ENCODE data around the gene SERPIND1.
"Not testable (repeated sequence)": the region's sequence is repeated elsewhere in the genome, so short reads cannot be mapped to it uniquely, and the experiment has no call there.

Gene SERPIND1, protein sequence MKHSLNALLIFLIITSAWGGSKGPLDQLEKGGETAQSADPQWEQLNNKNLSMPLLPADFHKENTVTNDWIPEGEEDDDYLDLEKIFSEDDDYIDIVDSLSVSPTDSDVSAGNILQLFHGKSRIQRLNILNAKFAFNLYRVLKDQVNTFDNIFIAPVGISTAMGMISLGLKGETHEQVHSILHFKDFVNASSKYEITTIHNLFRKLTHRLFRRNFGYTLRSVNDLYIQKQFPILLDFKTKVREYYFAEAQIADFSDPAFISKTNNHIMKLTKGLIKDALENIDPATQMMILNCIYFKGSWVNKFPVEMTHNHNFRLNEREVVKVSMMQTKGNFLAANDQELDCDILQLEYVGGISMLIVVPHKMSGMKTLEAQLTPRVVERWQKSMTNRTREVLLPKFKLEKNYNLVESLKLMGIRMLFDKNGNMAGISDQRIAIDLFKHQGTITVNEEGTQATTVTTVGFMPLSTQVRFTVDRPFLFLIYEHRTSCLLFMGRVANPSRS

DNA sequence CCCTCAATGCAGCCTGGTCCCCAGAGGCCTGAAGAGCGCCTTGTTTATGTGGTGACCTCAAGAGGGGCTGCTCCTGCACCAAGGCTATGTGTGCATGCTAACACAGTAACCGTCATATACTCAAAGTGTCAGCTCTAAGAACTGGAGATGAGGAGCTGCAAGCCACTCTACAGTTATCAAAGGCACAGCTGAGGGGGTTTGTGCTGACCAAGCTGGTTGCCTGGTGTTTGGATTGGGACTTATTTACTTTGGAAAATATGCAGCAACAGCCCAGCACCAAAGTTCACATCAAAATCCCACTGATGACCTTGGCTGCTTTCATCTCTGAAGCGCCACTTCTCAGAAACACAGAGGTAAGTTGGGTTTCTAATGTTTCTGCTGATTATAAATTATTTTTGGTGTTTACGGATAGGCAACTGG lies at the start of gene SERPIND1:
Gene SERPIND1 (plus strand): TSS at position 321 of the 420 bp plus-strand sequence. CDS start 5,200 bp downstream, outside the sequence.
- no peak for ATAC-seq

DNA sequence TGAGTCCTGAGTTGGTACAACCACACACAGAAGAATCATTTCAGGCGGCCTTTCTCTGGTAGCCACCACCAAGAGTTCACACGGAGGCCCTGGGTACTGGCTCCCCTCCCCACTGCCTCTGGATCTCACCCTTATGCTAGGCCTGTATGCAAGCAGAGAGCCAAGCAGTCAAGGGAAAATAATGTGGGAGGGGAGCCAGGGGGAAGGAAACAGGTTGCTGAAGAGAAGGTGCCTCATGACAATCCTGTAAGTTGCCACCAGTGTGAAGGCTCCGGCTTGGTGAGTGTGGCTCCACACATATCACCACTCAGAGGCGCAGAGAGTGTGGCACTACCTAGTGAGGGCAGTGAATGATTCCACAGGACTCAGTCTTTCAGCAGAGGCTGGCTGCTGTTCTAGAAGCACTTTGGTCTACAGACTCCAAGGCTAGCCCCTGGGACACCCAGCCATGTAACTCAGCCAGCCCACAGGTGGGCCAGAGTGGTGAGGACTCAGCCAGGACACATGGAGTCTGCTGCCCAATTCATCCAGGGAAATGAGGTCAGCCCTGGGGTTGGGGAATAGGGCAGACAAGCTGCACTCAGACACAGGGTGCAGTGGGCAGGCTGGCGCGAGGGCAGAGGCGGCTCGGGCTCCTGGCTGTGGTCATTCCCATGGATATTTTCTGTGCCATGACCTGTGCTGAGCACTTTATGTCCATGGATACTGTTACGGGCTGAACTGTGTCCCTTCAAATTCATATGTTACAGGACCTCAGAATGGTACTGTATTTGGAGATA lies 49.0 kb upstream of the SERPIND1 start:
- ATAC-seq: no peak

DNA sequence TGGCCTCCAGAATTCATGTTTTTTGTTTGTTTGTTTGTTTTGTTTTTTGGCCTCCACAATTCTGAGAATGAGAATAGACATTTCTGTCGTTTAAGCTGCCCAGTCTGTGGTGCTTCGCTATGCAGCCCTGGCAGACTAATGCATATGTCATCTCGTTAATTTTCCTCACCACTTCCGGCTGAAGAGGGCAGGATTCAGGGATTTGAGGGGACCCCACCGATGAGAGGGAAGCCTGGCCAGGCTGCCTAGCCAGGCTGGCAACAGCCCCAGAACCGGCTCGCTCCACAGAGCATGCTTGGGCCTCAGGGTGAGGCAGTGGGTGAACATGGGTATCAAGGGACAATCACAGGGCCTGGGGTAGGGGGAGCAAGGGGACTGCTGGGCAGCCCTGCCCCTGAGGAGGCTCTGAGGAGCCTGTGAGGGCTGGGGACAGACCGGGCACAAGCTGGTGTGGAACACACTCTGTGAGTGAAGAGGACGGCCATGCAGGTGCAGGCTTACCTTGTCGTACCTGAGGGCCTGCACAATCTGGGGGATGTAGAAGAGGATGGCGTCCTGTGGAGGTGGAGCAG lies 47.8 kb upstream of the SERPIND1 start:
- ATAC-seq: no peak

DNA sequence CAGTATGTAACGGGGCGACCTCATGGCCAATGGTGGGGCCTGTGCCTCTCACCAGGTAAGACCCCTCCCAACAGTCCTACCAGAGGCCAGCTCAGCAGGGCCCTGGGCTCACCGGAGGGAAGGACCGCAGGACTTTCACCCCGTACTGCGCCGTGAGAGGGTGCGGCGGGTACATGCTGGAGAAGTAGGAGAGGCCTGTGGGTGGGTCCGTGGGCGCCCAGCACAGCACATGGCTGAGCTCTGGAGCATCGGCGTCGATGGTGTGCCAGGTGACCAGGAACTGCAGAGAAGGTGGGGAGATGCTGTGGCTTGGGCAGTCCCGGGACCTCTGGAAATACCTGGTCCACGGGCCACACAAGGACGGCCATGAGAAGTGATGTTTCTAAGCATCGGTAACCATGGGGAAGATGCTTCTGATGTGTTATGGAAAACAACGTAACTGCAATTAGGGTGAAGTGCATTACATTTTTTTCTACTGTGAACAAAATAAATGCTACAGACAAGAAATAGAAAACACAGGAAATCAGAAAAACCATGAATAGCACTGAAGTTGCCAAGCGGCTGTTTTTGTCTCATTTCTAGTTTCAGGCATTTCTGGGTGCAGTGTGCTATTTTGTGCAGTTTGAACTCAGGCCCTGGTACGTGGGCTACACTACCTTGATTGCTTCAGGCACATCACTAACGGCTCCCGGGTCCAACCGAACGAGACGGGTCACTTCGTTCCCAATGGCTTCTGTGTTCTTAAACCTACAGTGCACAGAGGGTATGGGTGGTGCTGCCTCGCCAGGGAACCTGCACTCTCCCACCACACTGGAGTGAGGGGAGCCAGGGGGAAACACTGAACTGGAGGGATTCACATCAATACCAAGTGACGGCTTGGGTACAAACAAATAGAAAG lies 46.5 kb upstream of the SERPIND1 start:
- no peak for ATAC-seq

DNA sequence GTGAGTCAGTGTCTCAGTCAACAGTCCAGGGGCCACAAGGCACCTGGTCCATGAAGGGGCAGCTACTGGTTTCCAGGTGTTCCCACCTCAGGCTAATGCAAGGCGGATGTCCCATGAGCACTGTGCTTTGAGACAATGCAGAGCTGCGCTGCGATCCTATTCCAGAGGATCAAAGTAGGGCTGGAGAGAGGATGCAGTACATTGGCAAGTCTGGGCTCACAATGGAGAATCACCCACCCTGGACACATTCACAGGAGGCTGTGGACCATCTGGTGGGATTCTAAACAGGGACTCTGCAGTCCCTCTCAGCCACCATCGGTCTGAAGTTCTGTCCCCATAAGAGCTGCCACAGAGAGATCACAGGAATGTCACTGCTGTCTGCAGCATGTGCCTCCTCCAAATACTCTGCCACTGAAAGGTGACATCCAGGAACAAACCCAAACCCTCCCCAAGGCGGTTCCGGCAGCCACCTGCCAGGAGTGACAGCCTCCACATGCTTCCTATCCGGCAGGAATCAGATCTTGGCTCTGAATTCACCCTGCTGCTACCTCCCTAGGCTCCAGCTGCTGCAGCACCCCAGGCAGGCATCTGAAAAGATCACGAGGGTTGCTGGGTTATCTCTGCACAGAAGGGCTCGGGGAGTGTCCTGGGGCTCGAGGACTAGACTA lies 45.3 kb upstream of the SERPIND1 start:
- no peak for ATAC-seq

DNA sequence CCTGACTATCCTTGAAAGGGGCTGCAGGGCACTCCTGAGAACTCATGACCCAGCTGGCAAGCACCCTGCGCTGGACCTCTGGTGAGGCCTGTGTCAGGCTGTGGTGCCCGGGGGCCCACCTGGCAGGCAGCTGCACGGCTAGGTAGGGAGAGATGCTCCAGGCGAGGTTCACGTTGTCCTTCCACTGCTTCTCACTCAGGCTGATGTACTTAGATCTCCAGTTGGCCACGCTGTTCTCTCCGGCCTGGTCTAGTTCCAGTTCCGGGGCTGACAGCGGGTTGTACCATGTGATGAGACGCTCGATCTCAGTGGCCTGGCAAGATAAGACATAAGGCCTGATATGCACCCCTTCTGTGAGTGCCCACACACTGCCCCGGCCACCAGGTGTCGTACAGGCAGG lies 44.7 kb upstream of the SERPIND1 start:
- ATAC-seq: no peak

DNA sequence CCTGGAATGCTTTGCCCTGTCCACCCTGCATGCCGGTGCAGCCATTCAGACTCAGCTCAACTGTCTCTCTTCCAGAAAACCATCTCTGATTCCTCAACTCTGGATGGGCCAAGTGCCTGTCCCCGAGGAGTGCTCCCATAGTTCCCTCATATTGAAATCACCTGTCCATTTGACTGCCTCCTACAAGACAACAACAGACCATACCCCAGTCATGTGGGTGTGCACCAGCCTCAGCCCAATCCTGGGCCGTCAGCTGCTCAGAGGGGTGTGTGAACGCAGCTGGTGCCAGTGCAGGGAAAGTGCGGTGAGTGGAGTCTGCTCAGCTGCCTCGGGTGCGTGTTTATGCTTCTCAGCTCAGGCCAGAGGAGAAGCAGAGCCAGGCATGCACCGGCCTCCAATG lies 41.5 kb upstream of the SERPIND1 start:
- ATAC-seq: not testable (repeated sequence)

DNA sequence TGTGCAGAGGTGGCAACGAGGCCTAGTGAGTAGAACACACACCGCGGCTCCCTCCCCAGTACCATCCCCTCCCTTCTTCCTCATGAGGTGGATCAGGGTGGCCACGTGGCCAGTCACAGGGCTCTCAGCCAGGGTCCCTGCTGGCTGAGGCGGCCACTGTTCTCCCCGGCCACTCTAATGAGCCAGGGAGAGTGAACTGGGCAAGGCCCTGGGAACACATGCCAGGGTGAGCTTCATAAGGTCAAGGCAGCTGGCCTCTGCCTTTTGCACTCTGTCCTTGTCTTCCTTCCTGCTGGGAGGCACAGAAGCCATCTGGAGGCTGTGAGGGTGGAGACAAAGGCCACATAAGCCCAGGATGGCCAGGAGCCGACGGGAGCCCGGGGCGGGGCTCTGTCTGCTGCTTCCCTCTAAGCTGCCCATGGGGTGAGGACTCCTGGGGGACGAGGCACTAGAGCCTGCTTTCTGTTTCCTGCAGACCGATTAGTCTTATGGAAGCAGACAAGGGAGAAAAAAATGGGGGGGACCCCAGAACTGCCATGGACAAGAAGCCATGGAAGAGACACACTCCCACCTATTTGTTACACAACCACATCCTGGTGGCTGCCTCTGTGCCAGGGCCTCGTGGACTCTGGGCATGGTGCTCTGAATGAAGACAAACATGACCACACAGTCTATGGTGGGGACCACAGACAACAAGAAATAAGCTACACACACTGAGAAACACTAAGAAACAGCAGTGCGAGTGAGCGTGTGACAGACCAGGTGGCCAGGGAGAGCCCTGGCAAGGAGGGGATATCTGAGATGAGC lies 38.4 kb upstream of the SERPIND1 start:
- ATAC-seq: not testable (repeated sequence)

DNA sequence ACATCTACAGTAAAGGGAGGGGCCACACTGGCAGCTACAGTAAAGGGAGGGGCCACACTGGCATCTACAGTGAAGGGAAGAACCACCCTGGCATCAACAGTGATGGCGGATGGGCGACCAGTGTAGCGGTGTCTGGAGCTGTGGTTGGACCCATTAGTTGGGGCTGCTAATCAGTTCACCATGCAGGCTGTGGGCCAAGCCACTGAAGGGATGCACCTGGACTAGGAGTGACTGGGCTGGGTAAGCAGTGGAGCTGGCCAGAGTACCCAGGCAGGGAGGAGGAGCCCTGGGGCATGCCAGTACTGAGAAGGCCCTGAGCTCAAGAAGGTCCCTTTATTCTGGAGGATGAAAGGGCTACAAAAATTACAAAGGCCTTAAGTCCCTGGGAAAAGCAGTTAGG lies 37.0 kb upstream of the SERPIND1 start:
- ATAC-seq: not testable (repeated sequence)

DNA sequence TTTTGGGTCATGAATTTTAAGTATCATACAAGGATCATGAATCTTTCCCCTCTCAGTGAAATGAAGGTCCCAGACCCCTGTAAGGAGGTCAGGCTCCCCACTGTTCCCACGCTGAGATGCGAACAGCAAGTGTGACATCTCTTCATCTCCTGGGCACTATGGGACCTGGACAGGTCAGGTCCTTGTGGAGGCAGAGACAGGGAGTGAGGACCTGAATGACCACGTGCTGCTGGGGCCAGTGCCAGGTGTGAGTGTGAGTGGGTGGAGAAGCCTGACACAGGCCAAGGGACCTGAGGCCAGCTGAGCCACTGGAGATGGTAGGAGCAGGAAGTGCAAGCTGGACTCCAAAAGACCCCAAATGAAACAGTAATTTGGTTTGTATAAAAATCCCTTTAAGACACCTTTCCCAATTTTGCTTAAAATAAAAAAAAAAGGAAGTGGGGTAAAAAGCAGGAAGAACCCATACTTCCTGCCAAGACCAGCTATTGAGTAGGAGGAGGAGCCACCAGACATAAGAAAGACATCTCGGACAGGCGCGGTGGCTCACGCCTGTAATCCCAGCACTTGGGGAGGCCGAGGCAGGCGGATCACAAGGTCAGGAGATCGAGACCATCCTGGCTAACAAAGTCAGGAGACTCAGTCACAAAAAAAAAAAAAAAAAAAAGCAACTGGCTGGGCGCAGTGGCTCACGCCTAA lies 35.4 kb upstream of the SERPIND1 start:
- no peak for ATAC-seq

DNA sequence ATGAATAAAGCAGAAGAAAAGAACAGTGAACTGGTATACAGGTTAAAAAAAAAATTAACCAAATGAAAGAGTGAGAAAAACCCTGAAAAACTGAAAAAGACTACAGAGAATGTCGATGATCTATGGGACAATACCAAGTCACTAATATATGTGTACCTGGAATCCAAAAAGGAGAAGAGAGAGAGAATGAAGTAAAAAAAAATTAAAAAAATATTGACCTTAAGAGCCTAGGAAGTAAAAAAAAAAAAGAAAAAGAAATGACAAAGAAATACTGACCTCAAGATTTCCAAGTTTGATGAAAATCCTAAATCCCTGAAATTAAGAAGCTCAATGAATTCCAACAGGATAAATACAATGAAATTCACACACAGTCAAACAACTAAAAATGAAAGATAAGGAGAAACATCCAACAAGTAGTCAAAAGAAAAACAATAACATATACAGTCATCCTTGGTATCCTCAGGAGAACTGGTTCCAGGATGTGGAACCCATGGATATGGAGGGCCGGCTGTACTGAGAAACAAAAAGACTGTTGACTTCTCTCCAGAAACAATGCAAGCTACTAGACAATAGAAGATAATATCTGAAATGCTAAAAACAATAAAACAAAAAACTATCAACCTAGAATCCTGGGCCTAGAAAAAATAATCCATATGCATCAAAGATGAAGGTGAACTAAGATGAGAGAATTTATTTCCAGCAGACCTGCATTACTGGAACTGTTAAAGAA lies 33.5 kb upstream of the SERPIND1 start:
- ATAC-seq: no peak

DNA sequence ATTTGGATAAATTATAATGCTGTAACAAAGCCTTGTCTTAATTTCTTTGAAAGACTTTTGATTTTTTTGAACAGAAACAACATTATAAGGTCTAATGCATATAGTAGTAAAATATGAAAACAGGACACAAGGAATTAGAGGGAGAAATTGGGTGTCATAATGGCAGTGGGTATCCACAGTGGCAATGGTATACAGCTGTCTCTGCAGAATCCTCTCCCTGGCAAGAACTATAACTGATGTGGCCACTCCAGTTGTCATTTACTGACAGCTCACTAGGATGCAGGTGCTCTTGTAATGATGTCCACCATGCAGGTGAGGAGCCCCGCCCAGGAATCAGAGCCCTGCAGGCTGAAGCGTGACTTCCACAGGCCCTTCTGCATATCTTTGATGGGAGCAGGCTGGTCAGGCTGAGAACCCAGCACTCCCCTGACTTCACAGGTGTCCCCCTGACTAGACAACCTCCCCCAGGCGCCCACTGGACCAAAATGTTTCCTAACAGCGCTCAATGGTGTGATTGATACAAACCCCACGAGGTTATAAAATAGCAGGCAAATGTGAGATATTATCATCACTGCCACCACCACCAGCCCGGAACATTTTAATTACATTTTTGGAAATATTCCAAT lies 32.8 kb upstream of the SERPIND1 start:
- ATAC-seq: no peak

DNA sequence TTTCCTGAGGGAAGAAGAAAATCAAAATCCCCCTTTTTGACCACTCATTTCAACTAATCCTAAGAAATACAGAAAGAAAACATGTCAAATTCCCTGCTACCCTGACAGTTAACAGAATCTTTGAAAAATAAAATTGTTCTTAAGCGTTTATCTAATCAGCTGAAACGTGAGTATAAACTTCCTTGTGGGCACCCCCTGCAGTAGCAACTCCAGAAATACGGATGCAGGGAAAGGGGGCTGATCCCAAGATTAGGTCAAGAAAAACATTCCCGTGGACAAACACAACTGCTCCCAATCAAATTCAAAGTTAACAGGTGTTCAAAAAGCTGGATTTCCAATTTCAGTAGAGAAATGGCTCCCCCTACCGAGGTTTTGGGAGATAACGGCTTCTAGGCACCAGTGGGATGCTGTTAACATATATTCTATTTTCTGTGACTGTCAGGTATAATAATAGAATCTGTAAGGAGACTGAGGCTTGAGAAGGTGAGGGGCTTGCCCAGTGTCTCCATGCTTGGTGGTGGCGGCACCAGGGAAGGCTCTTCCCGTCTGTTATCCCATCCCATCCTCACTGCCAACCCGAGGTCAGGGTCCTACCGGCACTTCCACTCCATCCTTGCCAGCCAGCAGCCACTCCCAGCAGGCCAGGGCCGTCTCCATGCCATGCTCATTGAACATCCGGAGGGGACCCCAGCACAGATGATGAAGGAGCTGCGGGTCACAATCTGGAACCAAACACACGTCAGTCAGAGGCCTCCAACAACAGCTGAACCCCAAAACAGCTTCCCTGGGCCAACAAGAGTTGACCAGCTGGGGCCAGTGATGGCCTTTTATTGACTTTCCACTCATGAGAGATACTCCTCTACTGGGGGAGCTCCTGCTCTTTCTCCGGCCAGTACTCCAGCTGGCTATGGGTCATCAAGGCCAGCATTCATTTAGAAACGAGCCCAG lies 32.0 kb upstream of the SERPIND1 start:
- ATAC-seq: no peak

DNA sequence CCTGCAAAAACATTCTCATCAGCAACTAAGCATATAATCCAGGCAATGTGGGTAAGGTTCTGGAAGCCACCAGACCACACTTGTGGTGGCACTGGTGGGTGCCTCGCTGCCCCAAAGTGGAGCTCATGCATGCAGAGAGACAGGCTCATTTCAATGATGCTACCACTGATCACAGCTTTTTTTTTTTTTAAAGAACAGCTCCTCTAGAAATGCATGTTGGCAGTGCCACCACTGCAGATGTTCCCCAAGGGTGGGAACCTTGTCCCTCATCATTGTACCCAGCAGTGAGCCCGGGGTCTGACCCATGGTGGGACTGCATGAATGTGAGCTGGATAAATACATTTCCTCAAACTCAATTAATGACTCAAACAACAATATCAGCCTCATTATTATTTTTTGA lies 31.1 kb upstream of the SERPIND1 start:
- ATAC-seq: no peak

DNA sequence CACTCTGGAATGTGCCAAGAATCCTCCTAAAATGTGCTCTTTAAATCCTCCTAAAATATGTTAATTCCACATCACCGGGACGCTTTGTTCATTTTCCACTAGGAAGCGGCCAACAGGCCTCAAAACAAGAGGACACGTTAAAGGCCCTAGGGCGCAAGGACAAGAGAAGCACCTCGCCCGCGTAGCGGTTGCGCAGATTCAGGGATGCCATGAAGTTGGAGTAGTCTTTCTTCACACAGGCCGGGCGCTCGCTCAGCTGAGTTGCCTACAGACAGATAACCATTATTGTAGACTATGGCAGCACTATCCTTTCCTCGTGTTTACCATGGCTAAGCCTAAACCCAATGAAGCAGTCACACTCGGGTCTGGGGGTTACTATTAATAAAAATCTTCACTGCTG lies 29.5 kb upstream of the SERPIND1 start:
- ATAC-seq: no peak

DNA sequence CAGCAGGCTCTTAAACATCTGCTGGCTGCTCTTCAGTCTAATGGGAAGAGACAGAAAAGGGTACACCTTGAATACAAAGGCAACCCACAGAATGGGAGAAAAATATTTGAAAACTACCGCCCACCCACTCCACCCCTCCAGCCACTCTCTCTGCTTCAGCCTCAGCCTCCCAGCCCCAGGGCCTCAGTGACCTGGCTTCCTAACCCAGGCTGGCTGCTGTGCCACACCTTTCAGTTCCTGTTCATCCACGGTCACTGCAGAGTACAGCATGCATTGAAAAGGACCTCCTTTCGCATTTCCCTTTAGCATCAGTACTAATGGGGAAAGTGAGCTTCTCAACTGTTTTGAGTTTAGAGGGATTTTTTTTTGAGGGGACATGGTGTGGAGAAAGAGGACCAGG lies 28.8 kb upstream of the SERPIND1 start:
- no peak for ATAC-seq

DNA sequence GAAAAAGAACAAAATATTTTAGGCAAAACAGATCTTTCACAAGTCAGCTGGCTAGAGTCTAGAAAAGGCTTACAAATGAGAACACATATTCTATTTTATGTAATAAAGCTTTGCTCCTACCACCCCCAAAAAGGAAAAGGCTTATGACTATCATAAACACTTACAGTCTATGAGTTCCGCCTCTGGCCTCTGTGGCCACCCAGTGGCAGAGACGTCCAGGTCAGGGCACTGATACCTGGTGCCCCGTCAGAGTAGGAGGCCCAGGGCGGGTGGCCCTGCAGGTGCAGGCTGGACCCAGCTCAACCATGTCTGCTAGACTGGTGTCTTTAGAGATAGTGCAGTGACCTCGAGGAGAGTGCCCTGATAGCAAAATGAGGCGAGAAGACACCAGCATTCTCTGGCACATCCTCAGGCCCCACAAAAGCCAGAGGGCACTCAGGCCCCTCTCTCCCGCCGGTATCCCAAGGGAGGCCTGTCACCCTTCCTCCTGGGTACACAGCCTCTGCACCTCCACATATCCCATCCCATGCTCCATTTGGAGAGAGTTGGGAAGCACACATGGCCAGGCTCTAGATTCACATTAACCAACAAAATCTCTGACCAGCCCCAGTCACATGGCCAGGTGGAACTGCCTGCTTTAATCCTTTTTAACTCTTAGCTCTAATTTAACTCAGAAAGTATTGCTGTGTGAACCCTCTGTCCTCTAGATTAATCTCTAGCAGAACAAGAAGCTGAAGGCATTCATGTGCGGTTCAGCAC lies 27.3 kb upstream of the SERPIND1 start:
- ATAC-seq: no peak

All from activated CD4-positive, CD25-positive, alpha-beta regulatory T cell treated with anti-CD3 and anti-CD28 coated beads, Interleukin-2, amount 50 U/mL, for 24 hours (primary cell).